ENCODE measurements around the gene UBTD2. TPM values are rescaled to one million over a fixed set of nuclear protein-coding genes. Genes with fewer than 3 reads are reported as not detected.

Gene UBTD2
- total and polyA plus RNA-seq, 10 of the 15 experiments (the other 5 are each of a cell fraction or from before 2014, with no cell fraction given) = 7.7 to 30.5 (median 19.4) TPM

- Histone ChIP-seq H3K4me1 (ENCODE audit: control insufficient read depth, insufficient read depth, low read length) (no peaks in the 10 kb centered on the region), H3K27me3 (replicated peaks in 1 of 2; ENCODE audit: control insufficient read depth in 2 of 2, insufficient read depth in 2 of 2, low read length in 1 of 2) (no peaks in the 10 kb centered on the region), H3K27ac (ENCODE audit: control insufficient read depth, insufficient read depth) (no peak overlapping the region), H3K9me3 (replicated peaks; ENCODE audit: control insufficient read depth, insufficient read depth, low read length) (no peaks in the 10 kb centered on the region), H3K9ac (ENCODE audit: control insufficient read depth, insufficient read depth, low read length) (no peak overlapping the region), H4K20me1 (ENCODE audit: control insufficient read depth, insufficient read depth) (no peaks in the 10 kb centered on the region), H3K79me2 (ENCODE audit: control insufficient read depth, insufficient read depth, low read length) (no peaks in the 10 kb centered on the region), H3K36me3 (ENCODE audit: control insufficient read depth in 2 of 2, insufficient read depth in 2 of 2, low read length in 1 of 2) (no peaks in the 10 kb centered on the region), H3K4me2 (ENCODE audit: control insufficient read depth, insufficient read depth) (no peak overlapping the region), H3K4me3 (no peak overlapping the region), H2AFZ (ENCODE audit: control insufficient read depth, low read depth, low read length) (no peak overlapping the region)
- ATAC-seq = no peak
- TF ChIP-seq SRF (IDR thresholded peaks at IDR 0.05; ENCODE audit: low read depth in 2 of 2, low read length in 2 of 2) (no peak), EED (IDR thresholded peaks at IDR 0.05; ENCODE audit: low read depth) (no peak), KLF5 (IDR thresholded peaks at IDR 0.05; ENCODE audit: partially characterized antibody) (no peak), EZH2 (IDR thresholded peaks at IDR 0.05; ENCODE audit: borderline replicate concordance, control insufficient read depth, low read depth, low read length) (no peak), ZBTB11 (CRISPR knock-in tag; IDR thresholded peaks at IDR 0.05) (no peak), BRCA1 (IDR thresholded peaks at IDR 0.05; ENCODE audit: low read depth, low read length) (no peak), IKZF1 (conservative IDR thresholded peaks at IDR 0.05) (no peak)
- TF ChIP-seq, protein P1, sequence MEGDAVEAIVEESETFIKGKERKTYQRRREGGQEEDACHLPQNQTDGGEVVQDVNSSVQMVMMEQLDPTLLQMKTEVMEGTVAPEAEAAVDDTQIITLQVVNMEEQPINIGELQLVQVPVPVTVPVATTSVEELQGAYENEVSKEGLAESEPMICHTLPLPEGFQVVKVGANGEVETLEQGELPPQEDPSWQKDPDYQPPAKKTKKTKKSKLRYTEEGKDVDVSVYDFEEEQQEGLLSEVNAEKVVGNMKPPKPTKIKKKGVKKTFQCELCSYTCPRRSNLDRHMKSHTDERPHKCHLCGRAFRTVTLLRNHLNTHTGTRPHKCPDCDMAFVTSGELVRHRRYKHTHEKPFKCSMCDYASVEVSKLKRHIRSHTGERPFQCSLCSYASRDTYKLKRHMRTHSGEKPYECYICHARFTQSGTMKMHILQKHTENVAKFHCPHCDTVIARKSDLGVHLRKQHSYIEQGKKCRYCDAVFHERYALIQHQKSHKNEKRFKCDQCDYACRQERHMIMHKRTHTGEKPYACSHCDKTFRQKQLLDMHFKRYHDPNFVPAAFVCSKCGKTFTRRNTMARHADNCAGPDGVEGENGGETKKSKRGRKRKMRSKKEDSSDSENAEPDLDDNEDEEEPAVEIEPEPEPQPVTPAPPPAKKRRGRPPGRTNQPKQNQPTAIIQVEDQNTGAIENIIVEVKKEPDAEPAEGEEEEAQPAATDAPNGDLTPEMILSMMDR (IDR thresholded peaks at IDR 0.05 in 2 of 3, conservative IDR thresholded peaks at IDR 0.05 in 1 of 3; ENCODE audit: control insufficient read depth in 2 of 3, extremely low read depth in 1 of 3, insufficient read depth in 1 of 3, low read depth in 3 of 3, low read length in 3 of 3) = no peak
- no peak for DNase-seq (ENCODE audit: low read depth, low spot score)
- ChIA-PET POLR2A (interaction anchor here (0.6 kb wide), 1 partner anchor 25 kb away, joined by 3 read pairs; no protein-coding TSS in a partner anchor), RAD21 (ENCODE audit: unreplicated experiment) (interaction anchor here (1.3 kb wide), 1 partner anchor 9 kb away, joined by 3 read pairs; no protein-coding TSS in a partner anchor), SMC1A (ENCODE audit: uncharacterized antibody, unreplicated experiment) (interaction anchor here (0.6 to 1.2 kb wide), 2 partner anchors 26 to 133 kb away, joined by 3 to 4 read pairs; no protein-coding TSS in a partner anchor), CTCF (interaction anchor here (1.1 to 5.1 kb wide), 5 partner anchors 10 to 389 kb away, joined by 3 to 25 read pairs (median 7); partner anchors contain the start of gene STK10)
- intact Hi-C loops (cut with micrococcal nuclease; ENCODE audit: unreplicated experiment) (loop anchor here (5.0 kb wide), 1 partner anchor 383 kb away; no protein-coding TSS in a partner anchor), in situ Hi-C loops (cut with MboI) (loop anchor here (5.0 to 25.0 kb wide), 2 partner anchors 183 to 883 kb away; partner anchors contain the start of gene FGF18)
- no TSS peak for BruUV-seq (replicated peaks)
- FAIRE-seq = no peak
Observed at GRCh38 chr5:172294831-172295230, 11.3 kb upstream of the UBTD2 start.
